Measurements from ENCODE around the gene DCLK3. TPM values are rescaled to one million over a fixed set of nuclear protein-coding genes. Genes with fewer than 3 reads are reported as not detected.

The DCLK3 gene
- under 0.01 TPM in 1 of 2 replicates, not detected in the other for total RNA-seq (ENCODE audit: low replicate concordance)

DNA sequence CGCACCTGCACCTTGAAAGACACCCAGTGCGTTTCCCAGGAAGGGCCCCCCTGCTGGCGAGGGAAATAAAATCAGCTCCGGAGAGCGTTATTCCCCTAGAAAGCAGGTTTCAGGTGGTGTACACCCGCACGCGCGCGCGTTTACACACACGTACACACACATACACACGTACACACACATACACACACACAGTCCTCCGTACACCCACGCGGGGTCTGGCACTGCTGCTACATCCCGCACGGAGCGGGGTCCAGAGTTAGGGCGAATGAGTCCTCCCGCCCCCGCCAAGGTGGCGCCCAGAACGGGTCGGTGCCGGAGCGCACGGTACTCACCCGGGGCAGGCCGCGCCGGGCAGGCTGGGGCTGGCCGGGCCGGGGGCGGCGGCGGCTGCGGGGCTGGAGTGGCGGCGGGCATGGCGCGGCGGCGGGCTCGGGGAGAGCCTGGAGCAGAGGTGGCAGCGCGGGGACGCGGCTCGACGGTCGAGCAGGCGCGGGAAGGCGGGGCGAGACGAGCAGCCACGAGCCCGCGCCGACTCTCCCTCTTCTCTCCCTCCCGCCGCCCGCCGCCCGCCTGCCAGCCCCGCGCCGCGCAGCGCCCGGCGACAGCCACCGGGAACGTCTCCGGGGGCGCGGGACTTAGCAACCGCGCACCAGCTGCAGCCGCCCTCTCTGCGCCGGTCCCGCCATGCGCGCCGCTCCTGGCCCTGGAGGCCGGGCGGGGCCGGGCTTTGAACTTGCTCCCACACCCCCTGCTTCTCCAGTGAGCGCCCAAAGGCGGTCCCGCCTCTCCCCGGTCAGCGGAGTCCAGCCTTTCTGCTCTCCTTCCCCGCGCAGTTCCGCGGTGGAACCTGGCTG, at the start of gene DCLK3:
Gene DCLK3 (minus strand): TSS at position 704 of the 854 bp plus-strand sequence. CDS start 290 bp downstream, at position 414.

Other genes with a start within 250 kb of the DCLK3 start
- gene TRANK1, start 180.5 kb upstream of the DCLK3 start, total RNA-seq (ENCODE audit: low replicate concordance): 13.0 and 24.7 TPM in 2 replicates
- 7.3 and 11.9 TPM in 2 replicates for gene EPM2AIP1, start 228.6 kb upstream of the DCLK3 start, total RNA-seq (ENCODE audit: low replicate concordance)
- 21.4 and 36.2 TPM in 2 replicates for gene MLH1, start 229.0 kb upstream of the DCLK3 start, total RNA-seq (ENCODE audit: low replicate concordance)

All from smooth muscle cell of the coronary artery (primary cell).